ENCODE measurements around the gene TEDDM1. TPM values are rescaled to one million over a fixed set of nuclear protein-coding genes. Genes with fewer than 3 reads are reported as not detected.
A peak's percentile ranks its signal among the peaks of the same experiment; 100 is the strongest.

The TEDDM1 gene
- total RNA-seq, 2 experiments from 2014 or later: not detected

DNA sequence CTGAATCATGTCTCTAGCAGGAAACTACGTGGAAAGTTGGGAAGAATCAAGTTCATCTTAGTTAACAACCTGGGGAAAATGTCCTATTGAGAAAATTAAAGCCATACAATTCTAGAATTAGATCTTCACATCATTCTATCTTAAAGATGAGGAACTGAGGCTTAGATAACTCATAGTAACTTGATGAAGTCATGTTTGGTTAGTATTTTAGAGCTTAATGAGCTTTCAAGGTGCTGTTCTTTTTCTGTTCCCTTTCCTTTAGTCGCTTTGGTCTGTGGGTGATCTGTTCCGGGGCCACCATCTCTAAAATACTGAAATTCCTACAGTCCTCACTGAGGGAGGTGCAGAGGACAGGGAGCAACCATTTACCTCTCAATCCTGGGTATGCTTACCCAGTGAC is 4.6 kb downstream of the TEDDM1 start:
- Mint-ChIP-seq H3K4me3 (no peak overlapping the region), H3K27me3 (peaks cover 17% of the 10 kb centered on the region), H3K9me3 (no peaks in the 10 kb centered on the region), H3K27ac (no peak overlapping the region), H3K4me1 (peaks cover 18% of the 10 kb centered on the region), H3K36me3 (ENCODE audit: low read depth) (peaks cover 8% of the 10 kb centered on the region)
- ChIA-PET CTCF (interaction anchor here (0.8 to 3.5 kb wide), 9 partner anchors 9 to 316 kb away, joined by 3 to 57 read pairs (median 4); no protein-coding TSS in a partner anchor), POLR2A (no interaction called here)
- no peak for DNase-seq

DNA sequence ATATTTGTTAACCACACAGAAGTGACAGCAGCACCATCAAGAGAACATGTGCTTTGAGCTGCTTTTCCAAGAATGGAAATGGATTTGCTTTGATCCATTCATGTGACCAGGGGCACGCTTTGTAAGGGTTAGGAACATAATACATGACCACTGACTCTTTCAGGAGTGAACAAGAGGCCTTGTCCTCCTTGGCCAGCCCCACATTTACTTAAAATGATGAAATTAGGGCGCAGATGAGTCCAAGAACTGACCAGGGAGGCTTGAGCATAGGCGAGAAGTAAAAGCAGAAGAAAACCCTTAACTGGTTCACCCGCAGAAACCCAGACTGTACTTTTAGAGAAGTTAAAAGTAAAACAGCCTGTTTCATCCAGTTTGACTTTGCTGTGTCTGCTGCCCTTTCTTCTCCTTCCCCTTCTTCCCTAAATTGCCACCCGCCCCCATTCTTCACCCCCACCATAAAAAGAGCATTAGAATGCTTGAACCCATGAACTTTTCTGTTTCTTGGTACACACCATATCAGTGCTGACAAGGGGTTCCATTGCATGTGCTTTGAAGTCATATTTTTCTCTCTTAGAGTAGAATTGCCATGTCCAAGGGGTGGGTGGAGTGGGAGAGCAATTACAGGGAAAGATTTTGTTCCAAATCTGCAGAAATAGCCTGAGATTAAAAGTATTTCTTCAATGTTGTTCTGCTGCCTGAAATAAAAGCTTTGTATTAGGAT is 6.3 kb downstream of the TEDDM1 start:
- no peak overlapping the region for H3K27ac Mint-ChIP-seq
- H3K27me3 Mint-ChIP-seq: peaks cover 23% of the 10 kb centered on the region
- no peak overlapping the region for H3K4me3 Mint-ChIP-seq
- no peak for DNase-seq
- POLR2A ChIA-PET: no interaction called here
- peaks cover 21% of the 10 kb centered on the region for H3K36me3 Mint-ChIP-seq (ENCODE audit: low read depth)
- CTCF ChIA-PET: interaction anchor here (1.3 to 3.5 kb wide), 5 partner anchors 12 to 313 kb away, joined by 3 to 51 read pairs (median 7); no protein-coding TSS in a partner anchor
- H3K9me3 Mint-ChIP-seq: no peaks in the 10 kb centered on the region
- peaks cover 29% of the 10 kb centered on the region for H3K4me1 Mint-ChIP-seq

DNA sequence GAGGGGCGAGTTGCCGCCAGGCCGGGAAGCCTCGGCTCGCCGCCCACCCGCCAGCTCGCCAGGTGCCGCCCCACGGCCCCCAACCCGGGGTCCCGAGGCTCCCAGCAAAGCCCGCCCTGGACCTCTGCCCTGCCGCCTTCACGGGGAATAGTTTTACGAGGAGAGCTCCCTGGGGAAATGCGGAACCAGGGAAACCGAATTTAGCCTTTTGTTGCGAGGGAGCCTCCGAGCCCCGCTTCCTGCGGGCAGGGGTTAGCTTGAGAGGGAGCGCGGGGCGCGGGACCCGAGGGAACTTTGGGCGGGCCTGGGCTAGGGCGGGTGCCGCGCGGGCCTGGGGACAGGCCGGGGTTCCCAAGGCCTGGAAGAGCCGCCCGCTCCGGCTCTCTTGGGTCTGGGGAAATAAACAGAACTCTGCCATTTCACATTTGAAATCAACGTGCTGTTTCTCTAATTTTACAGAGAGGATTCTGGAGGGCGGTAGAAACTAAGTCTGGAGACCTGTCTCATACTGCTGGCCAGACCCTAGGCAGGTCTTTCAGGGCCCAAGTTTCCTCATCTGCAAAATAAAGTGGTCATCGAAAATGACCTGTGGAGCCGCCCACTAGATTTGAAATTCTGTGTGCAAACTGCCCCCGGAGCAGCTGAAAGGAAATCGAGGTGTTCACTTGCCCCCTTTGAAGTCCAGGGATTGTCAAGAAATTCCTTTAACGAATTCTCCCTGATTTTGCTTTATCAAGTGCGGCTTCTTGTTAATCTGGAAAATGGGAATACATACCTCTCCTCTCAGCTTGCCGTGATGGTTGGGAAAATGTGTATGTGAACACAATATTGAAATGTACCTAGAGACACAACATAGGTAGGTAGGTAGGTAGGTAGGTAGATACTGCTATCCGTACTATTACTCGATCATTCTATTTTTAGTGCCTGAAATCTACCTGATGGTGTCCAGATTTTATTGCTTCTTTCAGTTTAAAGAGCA is 8.1 kb downstream of the TEDDM1 start:
- peak overlapping the region; percentile 90 for H3K4me3 Mint-ChIP-seq
- peak; percentile 17 for DNase-seq
- peaks cover 23% of the 10 kb centered on the region for H3K27me3 Mint-ChIP-seq
- CTCF ChIA-PET: interaction anchor here (0.6 to 2.9 kb wide), 8 partner anchors 10 to 311 kb away, joined by 3 to 8 read pairs (median 4); no protein-coding TSS in a partner anchor
- POLR2A ChIA-PET: no interaction called here
- H3K4me1 Mint-ChIP-seq: peaks cover 47% of the 10 kb centered on the region
- H3K27ac Mint-ChIP-seq: peak overlapping the region; percentile 84
- no peaks in the 10 kb centered on the region for H3K9me3 Mint-ChIP-seq
- H3K36me3 Mint-ChIP-seq (ENCODE audit: low read depth): peaks cover 35% of the 10 kb centered on the region

DNA sequence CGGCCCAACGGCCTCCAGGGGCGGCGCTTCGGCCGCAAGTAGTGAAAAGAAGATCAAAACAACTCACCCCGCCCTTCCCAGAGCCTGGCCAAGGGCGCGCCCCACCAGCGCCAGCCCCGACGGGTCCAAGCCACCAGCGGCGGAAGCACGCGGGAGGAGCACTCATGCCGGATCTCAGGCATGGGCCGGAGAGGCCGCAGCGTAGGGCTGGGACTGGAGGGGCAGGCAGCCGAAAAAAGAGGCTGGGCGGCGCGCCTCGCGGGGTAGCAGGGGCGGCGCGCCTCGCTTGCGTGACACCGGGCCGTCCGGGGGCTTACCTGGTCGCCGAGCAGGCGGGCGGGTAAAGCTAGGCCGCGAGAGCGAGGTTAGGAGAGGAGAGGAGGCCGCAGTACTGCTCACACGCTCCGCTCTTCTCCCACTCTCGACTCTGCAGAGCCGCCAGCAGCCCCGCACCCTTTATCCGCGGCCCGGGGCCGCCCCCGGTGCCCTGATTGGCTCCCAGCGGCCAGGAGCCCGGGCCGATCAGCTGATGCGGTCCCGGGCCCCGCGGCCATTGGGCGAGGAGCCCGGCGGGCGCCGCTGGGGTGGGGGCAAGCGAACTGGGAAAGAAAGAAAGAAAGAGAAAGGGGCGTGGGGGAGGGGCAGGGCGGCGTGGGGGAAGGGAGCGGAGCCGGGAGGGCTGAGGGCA is 9.0 kb downstream of the TEDDM1 start, which contains the start of gene GLUL:
Gene GLUL, minus strand, starts transcription at position 429 of the 688 bp plus-strand sequence. CDS start 3,053 bp downstream, outside the sequence.
- Mint-ChIP-seq H3K4me3 (peak within 1 kb of the TSS; percentile 90), H3K36me3 (ENCODE audit: low read depth) (peaks cover 43% of the 10 kb centered on the region), H3K4me1 (peaks cover 50% of the 10 kb centered on the region), H3K27me3 (peaks cover 20% of the 10 kb centered on the region), H3K9me3 (no peaks in the 10 kb centered on the region), H3K27ac (peak within 1 kb of the TSS; percentile 95)
- DNase-seq: peak; percentile 76
- ChIA-PET CTCF (interaction anchor here (0.6 to 2.9 kb wide), 5 partner anchors 36 to 307 kb away, joined by 3 to 7 read pairs (median 6); no protein-coding TSS in a partner anchor), POLR2A (no interaction called here)

DNA sequence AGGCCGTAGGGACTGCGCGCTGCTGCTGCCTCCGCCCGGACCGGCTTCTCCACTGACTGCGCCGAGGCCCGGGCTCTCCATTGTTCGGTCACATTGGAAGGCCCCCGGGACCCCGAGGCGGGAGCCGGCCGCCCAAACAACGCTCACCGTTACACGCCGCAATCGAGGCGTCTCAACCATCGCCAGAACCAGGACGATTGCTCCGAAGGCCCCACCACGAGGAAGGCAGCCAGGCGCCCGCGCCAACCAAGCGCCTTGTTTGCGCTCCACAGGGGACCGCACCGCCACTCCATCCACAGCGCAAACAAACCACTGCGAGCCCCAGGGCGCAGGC is 9.5 kb downstream of the TEDDM1 start:
- ChIA-PET POLR2A (interaction anchor here (0.6 kb wide), 1 partner anchor 101 kb away, joined by 4 read pairs; no protein-coding TSS in a partner anchor), CTCF (interaction anchor here (1.4 to 2.7 kb wide), 2 partner anchors 248 to 305 kb away, joined by 7 read pairs; no protein-coding TSS in a partner anchor)
- DNase-seq: no peak
- H3K36me3 Mint-ChIP-seq (ENCODE audit: low read depth): peaks cover 49% of the 10 kb centered on the region
- H3K4me1 Mint-ChIP-seq: peaks cover 50% of the 10 kb centered on the region
- H3K9me3 Mint-ChIP-seq: no peaks in the 10 kb centered on the region
- peak overlapping the region; percentile 95 for H3K27ac Mint-ChIP-seq
- H3K4me3 Mint-ChIP-seq: peak overlapping the region; percentile 90
- H3K27me3 Mint-ChIP-seq: peaks cover 19% of the 10 kb centered on the region

DNA sequence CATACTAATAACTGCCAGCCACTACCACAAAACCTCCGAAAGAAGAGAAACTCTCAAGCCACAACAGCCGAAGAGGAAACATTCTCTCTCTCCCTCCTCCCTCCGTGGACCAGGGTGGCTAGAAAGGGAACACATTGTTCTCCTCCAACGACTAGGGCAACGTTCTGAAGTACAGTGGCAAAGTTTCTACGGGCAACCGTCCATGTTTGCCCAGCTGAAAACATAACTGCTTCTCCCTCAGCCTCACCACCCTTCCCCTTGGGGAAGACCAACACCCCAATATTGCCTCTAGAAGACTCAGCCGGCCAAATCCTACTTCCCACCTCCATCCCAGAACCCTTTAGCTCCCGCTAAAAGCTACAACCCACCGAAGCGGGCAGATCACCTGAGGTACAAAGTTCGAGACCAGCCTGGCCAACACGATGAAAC is 10.8 kb downstream of the TEDDM1 start:
- peak; percentile 9 for DNase-seq
- Mint-ChIP-seq H3K4me3 (peak overlapping the region; percentile 90), H3K27ac (peak overlapping the region; percentile 91), H3K36me3 (ENCODE audit: low read depth) (peaks cover 60% of the 10 kb centered on the region), H3K4me1 (peaks cover 50% of the 10 kb centered on the region), H3K27me3 (peaks cover 15% of the 10 kb centered on the region), H3K9me3 (no peaks in the 10 kb centered on the region)
- ChIA-PET POLR2A (no interaction called here), CTCF (interaction anchor here (0.7 to 2.7 kb wide), 5 partner anchors 8 to 304 kb away, joined by 3 to 7 read pairs (median 4); no protein-coding TSS in a partner anchor)

DNA sequence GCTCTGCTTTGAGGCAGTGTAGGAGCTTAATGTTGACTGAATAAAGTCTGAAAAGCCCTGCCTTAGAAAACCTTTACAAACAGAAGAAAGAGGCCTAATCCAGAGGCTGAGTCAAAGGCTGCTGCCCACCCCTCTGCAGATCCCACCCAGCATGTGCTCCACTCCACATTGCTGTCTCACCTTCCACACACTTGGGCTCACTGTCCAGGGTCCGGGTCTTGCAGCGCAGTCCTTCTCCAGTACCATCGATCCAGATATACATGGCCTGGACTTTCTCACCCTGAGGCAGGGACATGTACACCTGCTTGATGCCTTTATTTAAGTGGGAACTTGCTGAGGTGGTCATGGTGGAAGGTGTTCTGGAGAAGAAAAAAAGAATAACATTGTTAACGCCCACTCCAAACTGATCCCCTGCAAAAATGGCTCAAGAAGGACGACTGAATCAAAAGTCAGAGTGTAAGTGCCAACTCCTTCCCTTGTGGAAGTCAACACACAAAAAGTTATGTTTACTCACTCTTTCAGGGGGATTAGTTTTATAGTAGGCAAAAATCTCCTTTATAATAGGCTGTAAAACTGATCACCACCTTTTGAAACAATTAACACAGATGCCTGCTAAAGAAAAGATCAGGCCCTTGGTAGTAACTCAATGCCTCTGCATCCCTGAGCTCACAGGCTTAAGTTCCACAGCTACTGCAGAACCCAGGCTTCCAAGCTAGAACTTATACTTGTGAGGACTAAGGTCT is 11.9 kb downstream of the TEDDM1 start:
- H3K27me3 Mint-ChIP-seq: peaks cover 11% of the 10 kb centered on the region
- peaks cover 50% of the 10 kb centered on the region for H3K4me1 Mint-ChIP-seq
- H3K9me3 Mint-ChIP-seq: no peaks in the 10 kb centered on the region
- ChIA-PET CTCF (interaction anchor here (0.9 to 2.7 kb wide), 6 partner anchors 10 to 308 kb away, joined by 3 to 7 read pairs (median 3); no protein-coding TSS in a partner anchor), POLR2A (no interaction called here)
- peak overlapping the region; percentile 90 for H3K4me3 Mint-ChIP-seq
- no peak for DNase-seq
- peaks cover 67% of the 10 kb centered on the region for H3K36me3 Mint-ChIP-seq (ENCODE audit: low read depth)
- peak overlapping the region; percentile 22 for H3K27ac Mint-ChIP-seq

DNA sequence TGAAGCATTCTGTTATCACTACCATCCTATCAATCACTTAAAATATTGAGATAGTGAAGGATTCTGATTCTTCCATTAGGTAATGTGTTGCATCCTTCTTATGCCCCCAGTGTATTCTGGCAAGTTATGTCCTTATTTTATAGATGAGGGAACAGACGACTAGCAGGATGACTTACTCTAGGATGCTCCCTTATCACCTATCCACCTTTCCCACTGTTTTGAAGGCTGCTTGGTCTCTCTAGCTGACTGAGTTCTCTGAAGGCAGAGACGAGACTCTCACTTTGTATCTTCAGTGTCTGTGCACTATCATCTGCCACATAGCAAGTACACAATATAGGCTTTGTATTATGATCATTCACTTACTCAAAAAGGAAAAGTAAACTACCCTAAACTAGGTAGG is 12.9 kb downstream of the TEDDM1 start:
- Mint-ChIP-seq H3K4me3 (no peak overlapping the region), H3K36me3 (ENCODE audit: low read depth) (peaks cover 70% of the 10 kb centered on the region)
- POLR2A ChIA-PET: no interaction called here

DNA sequence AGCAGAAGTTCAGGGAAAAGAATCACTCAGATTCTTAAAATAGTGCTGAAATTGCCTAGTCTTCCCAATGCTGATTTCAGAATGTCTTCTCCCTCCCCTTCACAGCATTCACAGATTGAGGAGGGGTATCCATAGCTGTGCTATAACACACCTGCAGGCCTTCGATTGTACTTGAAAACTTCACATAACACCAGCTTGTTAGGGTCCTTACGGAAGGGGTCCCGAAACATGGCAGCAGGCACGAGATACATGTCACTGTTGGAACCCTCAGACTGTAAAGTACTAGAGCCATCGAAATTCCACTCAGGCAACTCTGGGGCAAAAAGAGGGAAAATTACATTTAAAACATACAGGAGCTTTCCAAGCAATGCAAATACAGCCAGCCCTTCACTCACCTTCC is 13.5 kb downstream of the TEDDM1 start:
- Mint-ChIP-seq H3K4me1 (peaks cover 40% of the 10 kb centered on the region), H3K27me3 (peaks cover 9% of the 10 kb centered on the region), H3K36me3 (ENCODE audit: low read depth) (peaks cover 75% of the 10 kb centered on the region), H3K9me3 (no peaks in the 10 kb centered on the region), H3K27ac (no peak overlapping the region), H3K4me3 (no peak overlapping the region)
- CTCF ChIA-PET: interaction anchor here (1.1 kb wide), 1 partner anchor 10 kb away, joined by 5 read pairs; no protein-coding TSS in a partner anchor
- POLR2A ChIA-PET: no interaction called here
- DNase-seq: no peak

More for the DNA sequence above, 12.9 kb downstream of the TEDDM1 start:
- Mint-ChIP-seq H3K27ac (no peak overlapping the region), H3K4me1 (peaks cover 43% of the 10 kb centered on the region), H3K9me3 (no peaks in the 10 kb centered on the region), H3K27me3 (peaks cover 9% of the 10 kb centered on the region)
- no peak for DNase-seq
- CTCF ChIA-PET: interaction anchor here (0.9 to 1.8 kb wide), 5 partner anchors 10 to 307 kb away, joined by 3 to 5 read pairs (median 3); no protein-coding TSS in a partner anchor

DNA sequence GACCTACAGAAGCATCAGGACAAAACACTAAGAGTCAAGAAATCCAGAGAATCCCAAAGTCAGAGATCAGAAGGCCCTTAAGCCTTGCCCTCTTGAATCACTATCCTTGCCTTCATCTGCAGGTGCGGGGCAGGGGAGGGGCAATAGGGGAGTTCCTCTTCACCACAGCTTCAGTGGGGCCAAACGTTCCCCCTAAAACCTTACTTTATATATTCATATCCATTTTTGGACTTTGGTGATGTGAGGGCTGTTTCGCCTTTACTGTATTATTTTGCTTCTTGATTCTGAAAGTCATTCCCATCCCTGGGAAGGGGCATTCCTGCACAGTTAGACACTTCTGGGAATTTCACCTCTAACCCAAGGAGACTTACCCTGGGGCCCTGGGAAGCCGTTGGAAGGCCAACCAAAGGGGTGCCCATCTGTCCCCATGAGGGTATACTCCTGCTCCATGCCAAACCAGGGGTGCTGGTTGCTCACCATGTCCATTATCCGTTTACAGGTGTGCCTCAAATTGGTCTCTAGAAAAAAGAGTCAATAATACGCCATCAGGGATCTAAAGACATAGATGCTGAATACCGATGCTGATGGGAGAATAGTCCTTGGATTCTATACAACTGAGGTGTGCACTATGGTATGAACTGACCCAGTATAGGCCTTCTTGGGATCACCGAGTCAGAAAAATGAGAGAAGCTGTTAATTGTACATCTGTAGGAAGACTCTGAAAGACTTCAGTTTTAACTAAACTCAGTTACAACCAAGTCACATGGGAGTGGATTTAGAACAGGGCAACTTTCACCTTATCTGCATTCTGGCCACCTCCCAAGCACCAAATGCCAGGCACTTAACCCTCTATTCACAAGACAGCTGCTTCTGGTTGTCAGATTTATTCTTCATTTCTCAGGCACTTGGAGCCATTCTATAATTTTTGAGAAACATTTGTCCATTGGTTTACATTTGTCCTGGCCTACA is 14.3 kb downstream of the TEDDM1 start:
- H3K27ac Mint-ChIP-seq: no peak overlapping the region
- peaks cover 40% of the 10 kb centered on the region for H3K4me1 Mint-ChIP-seq
- H3K4me3 Mint-ChIP-seq: no peak overlapping the region
- H3K27me3 Mint-ChIP-seq: peaks cover 9% of the 10 kb centered on the region
- CTCF ChIA-PET: interaction anchor here (1.1 kb wide), 1 partner anchor 11 kb away, joined by 5 read pairs; no protein-coding TSS in a partner anchor
- POLR2A ChIA-PET: no interaction called here
- peaks cover 80% of the 10 kb centered on the region for H3K36me3 Mint-ChIP-seq (ENCODE audit: low read depth)
- DNase-seq: no peak
- no peaks in the 10 kb centered on the region for H3K9me3 Mint-ChIP-seq
